ENCODE data around the gene HSPA2.
"Not testable (repeated sequence)": the region's sequence is repeated elsewhere in the genome, so short reads cannot be mapped to it uniquely, and the experiment has no call there.

HSPA2 gene

DNA sequence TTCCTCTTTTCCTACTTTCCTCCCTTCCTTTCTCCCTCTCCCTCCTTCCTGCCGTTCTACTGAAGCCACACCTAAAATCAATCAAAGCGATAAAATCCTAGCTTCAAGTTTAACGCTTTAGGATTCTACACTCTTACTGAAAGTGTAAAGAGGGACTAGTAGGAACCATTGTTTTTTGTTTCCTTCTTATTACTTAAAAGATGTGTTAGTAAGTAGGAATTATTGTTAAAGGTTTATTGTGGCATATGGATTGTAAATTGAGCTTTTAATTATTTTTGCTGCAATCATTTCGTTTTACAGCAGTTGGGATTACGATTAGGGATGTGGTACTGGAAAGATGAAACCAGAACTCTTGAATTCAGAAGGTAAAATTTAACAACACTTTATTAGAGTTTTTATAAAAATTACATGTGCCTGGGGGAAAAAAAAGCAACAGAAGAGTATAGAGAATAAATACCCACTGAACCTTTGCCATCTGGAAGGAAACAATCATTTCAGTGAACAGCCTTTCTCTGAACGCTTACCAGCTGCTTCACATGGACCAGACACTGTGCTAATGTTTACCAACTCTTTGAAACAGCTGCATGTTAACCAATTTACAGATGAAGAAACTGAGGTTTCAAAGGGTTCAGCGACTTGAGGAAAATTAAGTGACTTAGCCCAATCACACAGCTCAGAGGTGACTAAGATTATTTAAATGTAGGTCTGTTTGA, 10.2 kb downstream of the HSPA2 start:
- no peak for DNase-seq (ENCODE audit: low read depth)
- TF ChIP-seq, protein P1, sequence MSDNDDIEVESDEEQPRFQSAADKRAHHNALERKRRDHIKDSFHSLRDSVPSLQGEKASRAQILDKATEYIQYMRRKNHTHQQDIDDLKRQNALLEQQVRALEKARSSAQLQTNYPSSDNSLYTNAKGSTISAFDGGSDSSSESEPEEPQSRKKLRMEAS (IDR thresholded peaks at IDR 0.05; ENCODE audit: low read depth, low read length), result no peak
- no peak for TF ChIP-seq POLR2A (IDR thresholded peaks at IDR 0.05; ENCODE audit: extremely low read depth, insufficient read length)
- TF ChIP-seq, protein P2, sequence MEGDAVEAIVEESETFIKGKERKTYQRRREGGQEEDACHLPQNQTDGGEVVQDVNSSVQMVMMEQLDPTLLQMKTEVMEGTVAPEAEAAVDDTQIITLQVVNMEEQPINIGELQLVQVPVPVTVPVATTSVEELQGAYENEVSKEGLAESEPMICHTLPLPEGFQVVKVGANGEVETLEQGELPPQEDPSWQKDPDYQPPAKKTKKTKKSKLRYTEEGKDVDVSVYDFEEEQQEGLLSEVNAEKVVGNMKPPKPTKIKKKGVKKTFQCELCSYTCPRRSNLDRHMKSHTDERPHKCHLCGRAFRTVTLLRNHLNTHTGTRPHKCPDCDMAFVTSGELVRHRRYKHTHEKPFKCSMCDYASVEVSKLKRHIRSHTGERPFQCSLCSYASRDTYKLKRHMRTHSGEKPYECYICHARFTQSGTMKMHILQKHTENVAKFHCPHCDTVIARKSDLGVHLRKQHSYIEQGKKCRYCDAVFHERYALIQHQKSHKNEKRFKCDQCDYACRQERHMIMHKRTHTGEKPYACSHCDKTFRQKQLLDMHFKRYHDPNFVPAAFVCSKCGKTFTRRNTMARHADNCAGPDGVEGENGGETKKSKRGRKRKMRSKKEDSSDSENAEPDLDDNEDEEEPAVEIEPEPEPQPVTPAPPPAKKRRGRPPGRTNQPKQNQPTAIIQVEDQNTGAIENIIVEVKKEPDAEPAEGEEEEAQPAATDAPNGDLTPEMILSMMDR (IDR thresholded peaks at IDR 0.05; ENCODE audit: low read depth, low read length), result no peak
- TF ChIP-seq MYC (IDR thresholded peaks at IDR 0.05; ENCODE audit: low read depth, low read length), result no peak
- H3K4me3 ChIP-seq (ENCODE audit: low read depth, low read length), result no peak overlapping the region

DNA sequence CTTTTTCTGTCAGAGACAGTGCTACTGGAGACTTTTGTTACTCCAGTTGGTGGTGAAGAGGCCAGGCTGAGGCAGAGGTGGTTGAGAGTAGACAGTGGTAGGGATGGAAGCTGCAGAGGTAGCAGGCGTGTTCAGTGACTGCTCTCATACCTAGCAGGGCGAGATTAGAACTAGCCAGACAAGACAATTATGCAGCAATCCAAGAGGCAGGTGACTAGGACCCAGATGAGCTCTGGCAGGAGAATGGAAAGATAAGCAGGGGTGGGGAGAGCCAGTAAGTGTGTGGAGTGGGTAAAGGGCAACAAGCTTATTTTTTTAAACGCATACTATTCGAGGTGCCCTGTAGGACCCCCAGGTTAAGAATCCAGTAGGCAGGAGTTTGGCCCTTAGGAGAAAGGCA, 14.0 kb downstream of the HSPA2 start:
- TF ChIP-seq POLR2A (IDR thresholded peaks at IDR 0.05; ENCODE audit: extremely low read depth, insufficient read length) (no peak), MYC (IDR thresholded peaks at IDR 0.05; ENCODE audit: low read depth, low read length) (no peak)
- TF ChIP-seq, protein P2 (IDR thresholded peaks at IDR 0.05; ENCODE audit: low read depth, low read length), result no peak
- TF ChIP-seq, protein P1 (IDR thresholded peaks at IDR 0.05; ENCODE audit: low read depth, low read length), result no peak
- no peak for DNase-seq (ENCODE audit: low read depth)
- H3K4me3 ChIP-seq (ENCODE audit: low read depth, low read length), result no peak overlapping the region

DNA sequence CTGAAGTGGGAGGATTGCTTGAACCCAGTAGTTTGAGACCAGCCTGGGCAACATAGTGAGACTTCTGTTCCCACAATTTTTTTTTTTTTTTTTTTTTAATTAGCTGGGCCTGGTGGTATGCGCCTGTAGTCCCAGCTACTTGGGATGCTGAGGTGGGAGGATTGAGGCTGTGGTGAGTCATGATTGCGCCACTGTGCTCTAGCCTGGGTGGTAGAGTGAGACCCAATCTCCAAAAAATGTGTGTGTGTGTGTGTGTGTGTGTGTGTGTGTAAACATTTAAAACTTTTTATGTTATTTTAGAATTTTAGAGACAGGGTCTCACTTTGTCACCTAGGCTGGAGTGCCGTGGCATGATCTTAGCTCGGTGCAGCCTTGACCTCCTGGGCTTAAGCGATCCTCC, 16.0 kb downstream of the HSPA2 start:
- TF ChIP-seq, protein P2 (IDR thresholded peaks at IDR 0.05; ENCODE audit: low read depth, low read length), result no peak
- TF ChIP-seq, protein P1 (IDR thresholded peaks at IDR 0.05; ENCODE audit: low read depth, low read length), result no peak
- TF ChIP-seq MYC (IDR thresholded peaks at IDR 0.05; ENCODE audit: low read depth, low read length) (no peak), POLR2A (IDR thresholded peaks at IDR 0.05; ENCODE audit: extremely low read depth, insufficient read length) (no peak)
- H3K4me3 ChIP-seq (ENCODE audit: low read depth, low read length), result no peak overlapping the region
- DNase-seq (ENCODE audit: low read depth), result peak; percentile 92

DNA sequence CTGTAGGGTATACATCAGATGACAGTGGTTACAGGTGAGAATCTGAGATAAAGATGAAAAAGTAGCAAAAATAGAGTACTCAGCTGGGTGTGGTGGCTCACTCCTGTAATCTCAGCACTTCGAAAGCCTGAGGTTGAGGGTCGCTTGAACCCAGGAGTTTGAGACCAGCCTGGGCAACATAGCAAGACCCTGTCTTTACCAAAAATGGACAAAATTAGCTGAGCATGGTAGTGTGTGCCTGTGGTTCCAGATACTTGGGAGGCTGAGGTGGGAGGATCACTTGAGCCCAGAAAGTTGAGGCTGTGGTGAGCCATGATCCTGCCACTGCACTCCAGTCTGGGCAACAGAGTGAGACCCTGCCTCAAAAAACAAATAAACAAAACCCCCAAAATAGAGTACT, 17.7 kb downstream of the HSPA2 start:
- not testable (repeated sequence) for DNase-seq (ENCODE audit: low read depth); H3K4me3 ChIP-seq (ENCODE audit: low read depth, low read length)

DNA sequence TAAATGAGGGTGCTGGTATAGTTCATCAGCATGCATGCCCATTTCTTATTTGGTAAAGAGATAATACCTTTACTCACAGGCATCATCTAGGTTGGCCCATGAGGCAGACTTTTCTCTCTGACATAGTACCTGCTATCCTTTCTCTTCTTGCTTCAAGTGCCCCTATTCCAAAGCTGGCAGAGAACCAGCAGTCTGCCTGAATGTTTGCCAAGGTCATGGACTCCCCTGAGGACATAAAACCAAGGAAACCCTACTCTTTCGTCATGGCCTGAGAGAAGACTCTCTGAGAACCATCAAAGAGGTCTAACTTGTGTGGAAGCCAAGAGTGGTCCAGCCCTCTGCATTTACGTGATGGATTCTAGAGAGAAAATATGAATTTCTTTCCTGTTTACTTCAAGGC, 21.1 kb downstream of the HSPA2 start:
- TF ChIP-seq, protein P1 (IDR thresholded peaks at IDR 0.05; ENCODE audit: low read depth, low read length), result no peak
- no peak for TF ChIP-seq MYC (IDR thresholded peaks at IDR 0.05; ENCODE audit: low read depth, low read length)
- no peak for DNase-seq (ENCODE audit: low read depth)
- H3K4me3 ChIP-seq (ENCODE audit: low read depth, low read length), result no peak overlapping the region

DNA sequence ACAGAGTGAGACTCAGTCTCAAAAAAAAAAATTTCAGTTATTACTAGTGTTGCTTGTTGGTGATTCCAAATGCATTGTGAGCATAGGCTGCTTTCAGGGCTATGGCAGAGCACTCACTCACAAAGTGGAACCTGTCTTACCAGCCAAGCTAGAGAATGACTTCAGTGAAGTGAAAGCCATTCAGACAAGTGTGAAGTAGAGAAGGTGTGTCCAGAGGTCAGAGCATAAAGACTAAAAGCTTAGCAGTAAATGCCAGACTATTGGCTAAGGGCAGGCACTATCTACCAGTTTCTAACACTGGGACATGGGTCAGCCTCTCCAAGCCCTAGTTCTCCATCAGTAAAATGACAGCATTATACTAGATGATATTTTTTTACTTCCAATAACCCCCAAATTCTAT, 21.9 kb downstream of the HSPA2 start:
- TF ChIP-seq, protein P1 (IDR thresholded peaks at IDR 0.05; ENCODE audit: low read depth, low read length), result no peak
- no peak for TF ChIP-seq MYC (IDR thresholded peaks at IDR 0.05; ENCODE audit: low read depth, low read length)
- TF ChIP-seq POLR2A (IDR thresholded peaks at IDR 0.05; ENCODE audit: extremely low read depth, insufficient read length), result no peak
- no peak overlapping the region for H3K4me3 ChIP-seq (ENCODE audit: low read depth, low read length)
- DNase-seq (ENCODE audit: low read depth), result no peak

DNA sequence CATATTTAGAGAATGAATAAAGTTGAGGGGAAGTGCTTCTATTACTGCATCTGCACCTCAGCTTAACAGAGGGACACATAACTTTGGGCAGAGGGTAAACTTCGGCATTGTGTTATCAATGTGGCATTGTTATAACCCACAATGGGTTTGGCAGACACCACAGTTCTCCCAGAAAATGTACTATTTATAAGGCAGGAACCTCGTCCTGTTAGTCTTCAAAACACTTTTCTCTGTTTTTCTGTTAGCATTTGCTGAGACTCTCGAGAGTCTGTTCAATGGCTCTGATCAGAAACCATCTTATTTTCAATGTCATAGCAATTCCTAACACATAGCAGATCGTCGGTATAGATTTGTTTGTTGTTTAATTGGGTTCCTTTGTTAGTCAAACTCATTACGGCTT, 23.2 kb downstream of the HSPA2 start:
- no peak for TF ChIP-seq MYC (IDR thresholded peaks at IDR 0.05; ENCODE audit: low read depth, low read length)
- TF ChIP-seq, protein P2 (IDR thresholded peaks at IDR 0.05; ENCODE audit: low read depth, low read length), result no peak
- TF ChIP-seq, protein P1 (IDR thresholded peaks at IDR 0.05; ENCODE audit: low read depth, low read length), result no peak
- no peak for TF ChIP-seq POLR2A (IDR thresholded peaks at IDR 0.05; ENCODE audit: extremely low read depth, insufficient read length)
- DNase-seq (ENCODE audit: low read depth), result no peak
- H3K4me3 ChIP-seq (ENCODE audit: low read depth, low read length), result no peak overlapping the region
